Stimulated activated CD4-positive, alpha-beta T cell treated with anti-CD3 and anti-CD28 coated beads, Interleukin-12 subunit alpha, Interleukin-12 subunit beta, amount 100 ng/mL, for 24 hours (primary cell): Measurements from ENCODE around the gene MUC5B.
"Not testable (repeated sequence)": the region's sequence is repeated elsewhere in the genome, so short reads cannot be mapped to it uniquely, and the experiment has no call there.

ENCODE experiments used
- DNase-seq, 2 experiments: peaks; one replicate each; pipeline ENCODE4 v3.0.0-alpha.2; 2020; ENCODE audit warnings: low read depth in 2 of 2

Gene MUC5B

GRCh38 chr11:1250411-1250810, 27.5 kb downstream of the MUC5B start:
- not testable (repeated sequence) for DNase-seq

GRCh38 chr11:1251236-1251770, 28.4 kb downstream of the MUC5B start:
- no peak for DNase-seq

GRCh38 chr11:1252371-1253102, 29.7 kb downstream of the MUC5B start:
- DNase-seq, result no peak

- DNase-seq, result no peak
Measured at GRCh38 chr11:1253103-1253485, 30.2 kb downstream of the MUC5B start.

- DNase-seq, result no peak
Measured at GRCh38 chr11:1254086-1254648, 31.3 kb downstream of the MUC5B start.

- DNase-seq, result no peak
Measured at GRCh38 chr11:1254733-1255132, 31.9 kb downstream of the MUC5B start.

- DNase-seq, result no peak
Measured at GRCh38 chr11:1255151-1255550, 32.3 kb downstream of the MUC5B start.

GRCh38 chr11:1256257-1257045, 33.6 kb downstream of the MUC5B start:
- no peak for DNase-seq

GRCh38 chr11:1257366-1257765, 34.5 kb downstream of the MUC5B start:
- no peak for DNase-seq

GRCh38 chr11:1257916-1258315, 35.0 kb downstream of the MUC5B start:
- DNase-seq, result no peak

- no peak for DNase-seq
Measured at GRCh38 chr11:1258401-1259075, 35.7 kb downstream of the MUC5B start.

- DNase-seq, result no peak
Measured at GRCh38 chr11:1259076-1259461, 36.2 kb downstream of the MUC5B start.

GRCh38 chr11:1259561-1259960, 36.7 kb downstream of the MUC5B start:
- no peak for DNase-seq

- DNase-seq, result peak; percentile 24 to 38
Measured at GRCh38 chr11:1260023-1260501, 37.2 kb downstream of the MUC5B start.

- no peak for DNase-seq
Measured at GRCh38 chr11:1260620-1261019, 37.8 kb downstream of the MUC5B start.

- no peak for DNase-seq
Measured at GRCh38 chr11:1261241-1262071, 38.6 kb downstream of the MUC5B start.

- peak; percentile 79 to 89 for DNase-seq
Measured at GRCh38 chr11:1262172-1263006, 39.5 kb downstream of the MUC5B start.

GRCh38 chr11:1263010-1263409, 40.1 kb downstream of the MUC5B start:
- DNase-seq, result no peak

GRCh38 chr11:1264444-1264843, 41.6 kb downstream of the MUC5B start:
- DNase-seq, result peak; percentile 9 to 22

- DNase-seq, result not testable (repeated sequence)
Measured at GRCh38 chr11:1265480-1265879, 42.6 kb downstream of the MUC5B start.
